Caki2 (cell line): Measurements from ENCODE around the gene QSOX2. TPM values are rescaled to one million over a fixed set of nuclear protein-coding genes. Genes with fewer than 3 reads are reported as not detected.

ENCODE experiments used
- DNase-seq: peaks from one replicate; pipeline ENCODE4 v3.0.0-alpha.2; 2015; ENCODE audit warnings: low read depth
- in situ Hi-C: cut with HindIII; loops from 2 replicates; pipeline ENCODE4 v1.10.0; 2016; ENCODE audit warnings: low sequenced_read_pairs, low pct_unique_long_range_greater_than_20kb, mixed read lengths
- total RNA-seq: library from RNA; depleted of rRNA; stranded (reverse); fragments of >200 nt; shearing (Covaris generic); gene quantifications from 2 replicates; pipeline ENCODE4 v1.2.3, GENCODE V29; 2014; ENCODE audit warnings: low replicate concordance

The QSOX2 gene
- total RNA-seq, 1 experiment from 2014 or later, result 16.4 TPM

GRCh38 chr9:136284311-136284710 is 38.7 kb upstream of the QSOX2 start:
- in situ Hi-C loops, result no loop called here
- no peak for DNase-seq

- DNase-seq, result peak; percentile 61
- in situ Hi-C loops, result no loop called here
Measured at GRCh38 chr9:136283291-136284235, 38.0 kb upstream of the QSOX2 start.

GRCh38 chr9:136282272-136282861 is 36.8 kb upstream of the QSOX2 start:
- in situ Hi-C loops, result no loop called here
- DNase-seq, result no peak

- no peak for DNase-seq
- in situ Hi-C loops, result no loop called here
Measured at GRCh38 chr9:136281421-136282271, 36.0 kb upstream of the QSOX2 start.

- in situ Hi-C loops, result no loop called here
Measured at GRCh38 chr9:136280535-136281315, 35.1 kb upstream of the QSOX2 start.

GRCh38 chr9:136279471-136279870 is 33.9 kb upstream of the QSOX2 start:
- in situ Hi-C loops, result no loop called here
- DNase-seq, result no peak

More at GRCh38 chr9:136280535-136281315, 35.1 kb upstream of the QSOX2 start:
- no peak for DNase-seq

- in situ Hi-C loops, result no loop called here
- no peak for DNase-seq
Measured at GRCh38 chr9:136278894-136279293, 33.3 kb upstream of the QSOX2 start.

GRCh38 chr9:136278221-136278620 is 32.6 kb upstream of the QSOX2 start:
- DNase-seq, result no peak
- in situ Hi-C loops, result no loop called here

- in situ Hi-C loops, result no loop called here
- no peak for DNase-seq
Measured at GRCh38 chr9:136277746-136278145, 32.1 kb upstream of the QSOX2 start.

- in situ Hi-C loops, result no loop called here
- DNase-seq, result no peak
Measured at GRCh38 chr9:136276716-136277115, 31.1 kb upstream of the QSOX2 start.

GRCh38 chr9:136275655-136276429 is 30.2 kb upstream of the QSOX2 start:
- no peak for DNase-seq
- in situ Hi-C loops, result no loop called here

GRCh38 chr9:136274786-136275654 is 29.4 kb upstream of the QSOX2 start:
- in situ Hi-C loops, result no loop called here
- no peak for DNase-seq

- no peak for DNase-seq
- in situ Hi-C loops, result no loop called here
Measured at GRCh38 chr9:136273921-136274785, 28.5 kb upstream of the QSOX2 start.

GRCh38 chr9:136273244-136273865 is 27.7 kb upstream of the QSOX2 start:
- DNase-seq, result no peak
- in situ Hi-C loops, result no loop called here

GRCh38 chr9:136270173-136270705 is 24.6 kb upstream of the QSOX2 start:
- no peak for DNase-seq
- in situ Hi-C loops, result no loop called here
